IPS-18a (cell line): Measurements from ENCODE around the gene HOXD11.

ENCODE experiments used
- H3K27ac ChIP-seq: one replicate; pipeline ENCODE4 v1.5.1; 2013; ENCODE audit warnings: low read length
- H3K27me3 ChIP-seq: one replicate; pipeline ENCODE4 v1.6.1; 2013; ENCODE audit warnings: mild to moderate bottlenecking, low read length; ENCODE audit not compliant: control insufficient read depth, insufficient read depth
- H3K36me3 ChIP-seq: one replicate; pipeline ENCODE4 v1.6.1; 2013; ENCODE audit warnings: low read depth, low read length; ENCODE audit not compliant: control insufficient read depth
- H3K4me1 ChIP-seq: one replicate; pipeline ENCODE4 v1.6.1; 2013; ENCODE audit warnings: low read depth, low read length; ENCODE audit not compliant: control insufficient read depth
- H3K4me3 ChIP-seq: one replicate; pipeline ENCODE4 v1.5.1; 2013; ENCODE audit warnings: low read length
- H3K9ac ChIP-seq: one replicate; pipeline ENCODE4 v1.6.1; 2013; ENCODE audit warnings: mild to moderate bottlenecking, low read length, moderate library complexity
- H3K9me3 ChIP-seq: one replicate; pipeline ENCODE4 v1.6.1; 2013; ENCODE audit warnings: low read depth, low read length; ENCODE audit not compliant: control insufficient read depth

Gene HOXD11

DNA sequence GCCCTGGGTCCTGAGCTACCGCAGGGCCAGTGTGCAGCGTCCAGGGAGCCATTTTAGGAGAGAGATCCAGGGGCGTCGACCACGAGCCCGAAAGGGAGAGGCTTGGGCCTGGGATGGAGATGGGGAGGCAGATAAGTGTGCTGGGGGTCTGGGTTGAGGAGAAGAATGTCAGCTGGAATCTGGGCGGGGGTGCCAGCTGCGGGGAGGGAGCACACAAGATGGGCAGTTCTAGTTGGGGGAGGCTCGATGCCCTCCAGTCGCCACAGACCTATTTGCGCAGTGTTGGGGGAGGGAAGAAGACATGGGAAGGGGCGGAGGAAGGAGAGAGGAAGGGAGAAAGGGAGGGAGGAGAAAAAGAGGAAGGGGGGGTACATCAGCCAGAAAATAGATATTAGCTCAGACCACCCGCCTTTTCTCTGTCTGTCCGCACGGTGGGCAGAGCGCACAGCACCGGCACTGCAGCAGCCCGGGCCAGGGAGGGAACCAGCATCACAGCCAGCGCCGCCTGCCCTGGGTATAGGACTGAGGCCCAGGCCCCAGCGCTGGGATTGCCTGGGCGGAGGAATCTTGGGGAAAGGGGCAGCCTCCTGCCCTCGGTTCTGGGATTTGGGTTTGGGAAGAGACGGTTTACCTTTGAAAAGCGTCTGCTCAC lies 1.9 kb upstream of the HOXD11 start:
- no peaks in the 10 kb centered on the region for H3K36me3 ChIP-seq
- H3K4me3 ChIP-seq = no peak overlapping the region
- H3K4me1 ChIP-seq = peaks cover 5% of the 10 kb centered on the region
- H3K27me3 ChIP-seq = peaks cover 99% of the 10 kb centered on the region
- H3K9ac ChIP-seq = no peak overlapping the region
- H3K27ac ChIP-seq = no peak overlapping the region
- H3K9me3 ChIP-seq = no peaks in the 10 kb centered on the region

DNA sequence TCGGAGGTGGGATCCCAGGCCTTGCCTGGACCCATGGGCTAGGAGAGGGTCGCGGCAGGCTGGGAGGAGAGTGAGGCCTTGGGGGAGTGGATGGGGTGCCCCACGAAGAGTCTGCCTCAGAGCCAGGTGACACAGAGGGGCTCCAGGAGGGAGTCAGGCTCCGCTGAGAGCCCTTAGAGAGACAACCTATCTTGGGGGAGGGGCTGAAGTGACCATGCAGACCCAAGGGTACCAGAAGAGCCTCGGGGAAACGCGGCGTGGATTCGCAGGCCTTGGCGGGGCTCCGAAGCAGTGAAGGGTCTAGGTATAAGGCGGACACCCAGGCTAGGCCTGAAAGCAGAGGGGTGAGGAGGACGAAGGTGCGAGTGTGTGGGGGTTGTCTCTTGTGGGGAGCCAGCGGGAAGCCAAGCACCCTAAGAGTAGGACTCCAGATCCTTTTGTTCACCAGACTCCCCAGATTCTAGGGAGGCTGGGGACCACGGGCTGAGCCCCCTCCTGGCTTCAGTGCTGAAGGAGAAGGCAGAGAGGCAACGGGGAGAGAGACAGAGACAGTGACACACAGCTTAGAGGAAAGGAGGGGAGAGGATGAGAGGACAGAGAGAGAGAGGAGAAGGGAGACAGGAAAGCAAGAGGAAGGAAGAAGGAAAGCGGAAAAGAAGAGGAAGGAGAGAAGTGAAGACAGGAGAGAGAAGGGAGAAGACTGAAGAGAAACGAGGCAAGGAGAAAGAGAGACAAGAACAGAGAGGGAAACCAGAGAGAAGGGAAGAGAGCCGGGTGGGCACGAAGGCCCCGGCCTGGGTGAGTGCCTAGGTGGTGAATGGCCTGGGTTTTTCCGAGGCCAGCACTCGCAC lies 1.1 kb upstream of the HOXD11 start:
- H3K9ac ChIP-seq = no peak overlapping the region
- H3K4me3 ChIP-seq = no peak overlapping the region
- peaks cover 5% of the 10 kb centered on the region for H3K4me1 ChIP-seq
- no peaks in the 10 kb centered on the region for H3K36me3 ChIP-seq
- no peaks in the 10 kb centered on the region for H3K9me3 ChIP-seq
- H3K27me3 ChIP-seq = peaks cover 99% of the 10 kb centered on the region
- no peak overlapping the region for H3K27ac ChIP-seq

DNA sequence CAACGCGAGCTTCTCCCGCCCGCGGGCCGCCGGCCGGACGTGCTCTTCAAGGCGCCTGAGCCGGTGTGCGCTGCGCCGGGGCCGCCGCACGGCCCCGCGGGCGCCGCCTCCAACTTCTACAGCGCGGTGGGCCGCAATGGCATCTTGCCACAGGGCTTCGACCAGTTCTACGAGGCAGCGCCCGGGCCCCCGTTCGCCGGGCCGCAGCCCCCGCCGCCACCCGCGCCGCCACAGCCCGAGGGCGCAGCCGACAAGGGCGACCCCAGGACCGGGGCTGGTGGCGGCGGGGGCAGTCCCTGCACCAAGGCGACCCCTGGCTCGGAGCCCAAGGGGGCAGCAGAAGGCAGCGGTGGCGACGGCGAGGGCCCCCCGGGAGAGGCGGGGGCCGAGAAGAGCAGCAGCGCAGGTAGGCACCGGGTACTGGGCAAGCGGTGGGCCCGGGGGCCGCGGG lies 676 bp downstream of the HOXD11 start:
- H3K4me1 ChIP-seq = peaks cover 5% of the 10 kb centered on the region
- no peaks in the 10 kb centered on the region for H3K36me3 ChIP-seq
- no peak overlapping the region for H3K27ac ChIP-seq
- H3K9me3 ChIP-seq = no peaks in the 10 kb centered on the region
- H3K4me3 ChIP-seq = no peak overlapping the region
- H3K9ac ChIP-seq = no peak overlapping the region
- H3K27me3 ChIP-seq = peaks cover 99% of the 10 kb centered on the region

DNA sequence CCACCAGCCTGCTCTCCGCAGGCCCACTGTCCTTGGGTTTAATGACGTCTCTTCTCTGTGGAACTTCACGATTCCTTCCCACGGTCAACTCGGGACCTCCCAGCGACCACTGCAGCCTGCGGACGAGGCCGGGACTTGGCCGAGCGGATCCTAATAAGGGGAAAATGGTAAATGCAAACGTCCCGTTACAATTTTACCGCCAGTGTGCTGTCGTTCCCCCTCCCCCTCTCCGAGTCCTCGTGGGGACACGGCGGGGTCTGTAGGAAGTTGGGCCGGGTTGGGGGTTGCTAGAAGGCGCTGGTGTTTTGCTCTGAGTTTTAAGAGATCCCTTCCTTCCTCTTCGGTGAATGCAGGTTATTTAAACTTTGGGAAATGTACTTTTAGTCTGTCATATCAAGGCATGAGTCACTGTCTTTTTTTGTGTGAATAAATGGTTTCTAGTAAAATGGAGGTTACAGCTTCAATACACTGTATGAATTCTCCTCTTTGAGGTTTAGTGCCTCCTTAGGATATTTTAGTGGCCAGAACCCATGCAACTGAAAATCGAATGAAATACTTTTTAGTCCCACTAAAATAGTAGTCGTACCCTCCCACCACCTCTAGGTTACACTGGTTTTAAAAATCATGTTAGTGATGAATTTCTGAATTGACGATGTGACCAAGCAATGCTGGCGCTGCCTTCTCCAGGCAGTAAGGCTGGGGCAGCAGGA lies 2.3 kb downstream of the HOXD11 start:
- H3K27ac ChIP-seq = no peak overlapping the region

DNA sequence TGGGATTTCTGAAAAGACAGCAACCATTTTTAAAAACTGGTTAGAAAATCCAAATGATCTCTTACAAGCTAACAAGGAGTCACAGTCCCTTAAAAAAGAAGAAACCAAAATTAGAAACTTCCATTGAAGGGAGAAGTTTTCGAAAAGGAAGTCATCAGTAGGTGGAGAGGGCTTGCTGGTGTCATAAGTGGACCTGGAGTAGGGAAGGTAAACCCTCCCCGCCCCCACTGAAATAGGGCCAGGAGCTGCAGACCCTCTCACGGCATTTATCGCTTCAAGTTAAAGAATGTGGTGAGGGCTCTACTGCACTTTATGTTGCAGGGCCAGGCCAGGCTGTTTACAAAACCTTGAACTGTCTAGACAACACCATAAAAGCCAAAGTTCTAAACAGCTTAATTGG lies 2.9 kb downstream of the HOXD11 start:
- H3K36me3 ChIP-seq = no peaks in the 10 kb centered on the region
- H3K9me3 ChIP-seq = no peaks in the 10 kb centered on the region
- H3K27me3 ChIP-seq = peaks cover 99% of the 10 kb centered on the region
- H3K27ac ChIP-seq = no peak overlapping the region
- H3K4me1 ChIP-seq = no peaks in the 10 kb centered on the region
- no peak overlapping the region for H3K9ac ChIP-seq
- H3K4me3 ChIP-seq = no peak overlapping the region

More for the DNA sequence above, 2.3 kb downstream of the HOXD11 start:
- Histone ChIP-seq H3K9me3 (no peaks in the 10 kb centered on the region), H3K36me3 (no peaks in the 10 kb centered on the region), H3K4me1 (no peaks in the 10 kb centered on the region), H3K27me3 (peaks cover 99% of the 10 kb centered on the region), H3K4me3 (no peak overlapping the region), H3K9ac (no peak overlapping the region)

DNA sequence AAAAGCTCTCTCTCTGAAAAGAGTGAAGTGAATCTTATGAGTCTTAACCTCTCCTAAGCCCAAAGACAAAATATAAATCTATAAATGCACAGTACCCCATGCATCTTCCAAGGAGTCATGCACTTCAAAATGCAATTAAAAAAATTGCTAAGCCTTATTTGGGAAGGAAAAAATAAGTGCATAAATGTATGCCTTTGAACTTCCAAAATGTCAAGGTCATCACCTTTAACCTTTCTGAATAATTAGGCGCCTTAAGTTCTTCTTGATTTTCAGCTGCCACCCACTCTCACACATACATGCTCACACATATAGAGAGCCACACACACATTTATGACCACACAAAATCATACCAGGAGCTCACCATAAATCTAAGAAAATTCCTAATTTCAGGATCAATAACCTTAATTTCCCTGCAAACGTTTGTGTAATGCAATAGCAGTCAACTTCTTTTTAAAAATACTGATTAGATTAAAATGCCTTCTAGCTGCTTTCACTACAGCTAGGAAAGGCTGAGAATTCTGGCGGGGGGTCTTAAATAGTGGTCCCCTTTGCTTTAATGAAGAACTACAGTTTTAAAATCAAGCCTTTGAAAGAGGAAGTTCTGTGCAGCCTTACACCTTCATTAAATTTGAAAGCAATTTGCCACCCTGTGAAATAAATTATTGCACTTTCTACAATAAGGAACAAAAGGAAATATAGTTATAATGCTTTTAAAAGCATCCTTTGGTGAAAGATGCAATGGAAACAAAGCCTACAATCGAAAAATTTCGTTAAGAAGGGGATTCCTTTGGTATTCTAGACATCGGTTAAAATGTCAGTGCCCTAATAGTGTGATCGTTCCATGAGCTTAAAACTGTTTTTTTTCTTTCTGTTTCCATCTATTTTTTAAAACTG lies 3.6 kb downstream of the HOXD11 start:
- no peaks in the 10 kb centered on the region for H3K9me3 ChIP-seq
- H3K4me1 ChIP-seq = no peaks in the 10 kb centered on the region
- peaks cover 99% of the 10 kb centered on the region for H3K27me3 ChIP-seq
- H3K36me3 ChIP-seq = no peaks in the 10 kb centered on the region
- H3K9ac ChIP-seq = no peak overlapping the region
- no peak overlapping the region for H3K4me3 ChIP-seq
- H3K27ac ChIP-seq = no peak overlapping the region

DNA sequence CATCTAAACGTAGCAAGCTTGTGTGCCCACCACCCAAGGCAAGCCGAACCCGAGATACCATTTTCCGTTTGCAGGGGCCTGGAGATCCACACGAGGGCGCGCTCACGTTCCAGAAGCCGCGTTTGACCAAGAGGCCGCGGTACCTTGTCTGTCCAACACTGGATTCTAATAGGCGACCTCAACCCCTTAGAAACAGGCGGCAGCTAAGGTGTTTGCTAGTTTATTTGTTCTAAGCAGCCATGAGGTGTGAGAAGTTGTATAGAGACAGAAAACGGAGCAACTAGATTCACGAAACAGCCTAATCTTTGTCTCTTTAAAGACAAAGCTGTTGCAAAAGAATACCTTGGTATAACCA lies 4.2 kb downstream of the HOXD11 start:
- peaks cover 99% of the 10 kb centered on the region for H3K27me3 ChIP-seq
- H3K27ac ChIP-seq = no peak overlapping the region
- H3K9ac ChIP-seq = no peak overlapping the region
- H3K9me3 ChIP-seq = no peaks in the 10 kb centered on the region
- H3K4me1 ChIP-seq = no peaks in the 10 kb centered on the region
- no peaks in the 10 kb centered on the region for H3K36me3 ChIP-seq
- H3K4me3 ChIP-seq = no peak overlapping the region

DNA sequence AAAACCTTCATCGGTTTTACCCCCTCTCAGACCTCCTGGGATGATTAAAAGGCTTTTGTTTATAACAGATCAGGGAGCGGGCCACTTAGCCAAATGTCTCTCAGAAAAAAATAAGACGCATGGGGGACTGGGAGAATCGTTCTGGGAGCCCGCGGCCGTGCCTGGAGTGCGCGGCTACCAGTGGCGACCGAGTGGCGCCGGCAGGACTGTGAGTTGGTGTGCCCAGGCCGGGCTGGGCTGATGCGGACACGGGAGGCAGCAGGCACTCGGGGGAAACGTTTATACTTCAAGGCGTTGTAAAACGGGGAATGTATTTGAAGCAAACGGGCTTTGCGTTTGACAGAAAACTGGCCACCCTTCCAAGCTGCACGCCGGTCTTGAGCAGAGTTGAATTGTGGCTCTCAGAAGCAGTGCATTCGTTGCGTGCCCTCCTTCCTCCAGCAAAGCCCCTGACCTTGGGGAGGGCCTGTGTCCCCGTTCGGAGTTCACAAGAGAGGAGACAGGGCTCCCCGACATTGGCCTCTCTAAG lies 4.8 kb downstream of the HOXD11 start:
- Histone ChIP-seq H3K4me1 (no peaks in the 10 kb centered on the region), H3K27me3 (peaks cover 99% of the 10 kb centered on the region), H3K27ac (no peak overlapping the region), H3K4me3 (no peak overlapping the region), H3K9ac (no peak overlapping the region), H3K36me3 (no peaks in the 10 kb centered on the region), H3K9me3 (peaks cover 3% of the 10 kb centered on the region)

DNA sequence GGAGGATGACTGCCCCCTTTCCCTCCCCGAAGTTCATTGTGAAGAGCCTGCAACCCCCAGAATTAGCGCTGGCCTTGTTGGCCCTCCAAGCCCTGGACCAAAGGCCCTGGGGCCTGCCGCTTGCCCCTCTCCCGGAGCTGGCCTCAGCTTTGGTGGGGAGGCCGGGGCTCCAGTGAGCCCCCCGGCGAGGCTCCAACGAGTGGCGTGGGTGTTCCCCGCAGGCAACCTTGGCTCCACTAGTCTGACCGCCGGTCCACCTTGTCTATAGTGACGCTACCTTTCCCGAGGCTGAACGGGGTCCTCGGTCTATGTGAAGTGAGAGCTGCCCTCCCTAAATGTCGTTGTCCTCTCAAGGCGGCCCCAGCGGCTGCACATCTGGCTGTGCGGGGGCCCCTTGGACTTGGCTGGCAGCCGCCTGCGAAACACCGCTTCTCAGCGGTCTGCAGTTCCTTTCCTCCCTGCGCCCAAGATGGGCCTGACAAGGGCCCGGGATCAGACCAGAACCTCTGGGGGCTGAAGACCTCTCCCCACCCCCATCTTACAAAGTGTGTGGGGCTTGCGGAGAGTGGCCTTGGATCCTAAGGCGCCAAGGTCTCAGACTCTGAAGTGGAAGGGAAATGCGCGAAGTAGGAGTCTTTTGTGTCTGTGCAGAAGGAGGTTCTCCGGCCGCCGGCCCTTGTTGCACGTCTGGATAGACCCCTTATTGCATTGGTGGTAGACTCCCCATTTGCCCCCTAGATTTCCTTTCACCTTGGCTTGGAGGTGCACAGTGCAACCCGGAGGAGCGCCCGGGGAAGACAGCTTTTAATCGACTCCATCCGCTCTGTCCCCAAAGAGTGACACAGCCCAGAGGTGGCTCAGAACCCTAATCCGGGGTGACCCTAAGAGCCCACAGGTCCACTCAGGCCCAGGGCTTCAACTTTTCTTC lies 5.6 kb downstream of the HOXD11 start:
- peaks cover 5% of the 10 kb centered on the region for H3K9me3 ChIP-seq
- H3K36me3 ChIP-seq = no peaks in the 10 kb centered on the region
- no peak overlapping the region for H3K27ac ChIP-seq
- peaks cover 100% of the 10 kb centered on the region for H3K27me3 ChIP-seq
- no peaks in the 10 kb centered on the region for H3K4me1 ChIP-seq
- H3K9ac ChIP-seq = no peak overlapping the region
- no peak overlapping the region for H3K4me3 ChIP-seq
